Stimulated activated CD4-positive, alpha-beta T cell treated with anti-CD3 and anti-CD28 coated beads, Interleukin-15, amount 100 ng/mL, for 48 hours (primary cell): Measurements from ENCODE around the gene LMBRD1.
A peak's percentile ranks its signal among the peaks of the same experiment; 100 is the strongest.
"Not testable (repeated sequence)": the region's sequence is repeated elsewhere in the genome, so short reads cannot be mapped to it uniquely, and the experiment has no call there.

Experiments
- DNase-seq, 2 donors: peaks; one replicate each; pipeline ENCODE4 v3.0.0-alpha.2; 2020; ENCODE audit warnings: low read depth in 2 of 2

The LMBRD1 gene

DNA sequence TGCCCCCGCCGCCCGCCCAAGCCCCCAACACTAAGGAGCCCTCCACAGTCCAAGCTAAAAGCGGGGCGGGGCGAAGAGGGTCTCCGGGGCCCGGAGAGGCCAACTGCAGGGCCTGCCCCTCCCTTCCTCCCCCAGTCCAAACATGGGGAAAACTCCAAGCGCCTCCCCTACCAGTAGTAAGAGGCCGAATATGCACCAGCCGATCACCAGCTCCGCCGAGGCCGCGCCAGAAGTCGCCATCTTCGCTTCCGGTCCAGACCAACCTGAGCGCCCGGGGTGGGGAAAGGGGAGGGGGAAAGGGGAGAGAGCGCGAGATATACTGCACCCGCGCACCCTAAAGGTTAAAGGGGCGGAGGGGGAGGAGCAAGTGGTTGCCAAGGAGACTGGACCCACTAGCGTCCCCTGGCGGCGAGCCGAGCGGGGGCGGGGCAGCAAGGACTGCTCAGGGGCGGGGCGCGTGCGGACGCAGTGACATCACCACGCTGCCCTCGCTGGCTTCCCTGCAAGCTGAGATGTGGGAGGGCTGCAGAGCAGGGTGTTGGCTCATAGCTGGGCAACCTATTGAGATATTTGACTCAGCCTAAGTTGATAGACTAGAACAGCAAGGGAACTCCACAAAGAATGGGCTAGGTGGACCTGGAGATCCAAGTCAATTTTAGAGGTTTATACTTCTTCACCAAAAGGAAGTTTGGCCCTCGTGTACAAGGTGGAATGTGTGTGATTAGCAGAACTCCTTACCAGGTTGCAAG, at the start of gene LMBRD1:
LMBRD1 (minus strand) TSS at position 369 of the 749 bp plus-strand sequence; CDS start at position 240, 129 bp downstream.
- DNase-seq: peak; percentile 98

DNA sequence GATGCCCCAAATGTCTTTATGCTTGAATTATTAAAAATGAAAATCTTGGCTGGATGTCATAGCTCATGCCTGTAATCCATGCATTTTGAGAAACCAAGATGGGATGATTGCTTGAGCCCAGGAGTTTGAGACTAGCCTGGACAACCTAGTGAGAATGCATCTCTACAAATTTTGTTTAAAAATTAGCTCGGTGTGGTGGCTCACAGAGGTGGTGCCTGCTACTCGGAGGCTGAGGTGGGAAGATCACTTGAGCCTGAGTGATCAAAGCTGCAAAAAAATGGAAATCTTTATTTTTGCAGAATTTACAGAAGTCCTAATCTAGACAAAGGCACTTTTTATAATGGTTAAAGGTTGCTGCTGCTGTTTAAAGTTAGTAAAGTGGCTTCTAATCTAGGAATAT, 49.5 kb upstream of the LMBRD1 start:
- no peak for DNase-seq

DNA sequence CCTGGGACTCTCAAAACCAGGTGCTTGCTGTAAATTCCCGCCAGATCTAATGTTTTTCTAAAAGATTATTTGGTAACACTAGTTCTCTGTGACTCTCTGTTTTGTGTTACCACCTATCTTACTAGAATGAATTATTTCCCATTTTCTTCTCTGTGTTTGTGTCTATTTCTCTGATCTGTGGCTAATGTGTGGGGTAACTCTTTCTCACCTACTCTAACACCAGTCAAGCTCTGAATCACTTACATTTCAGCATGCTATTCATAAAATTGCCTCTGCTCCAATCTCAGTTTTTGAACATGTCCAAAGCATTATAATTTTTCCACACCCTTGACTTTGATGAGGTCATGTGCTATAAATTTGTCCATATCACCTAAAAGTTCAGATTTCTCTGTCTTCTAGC, 46.4 kb upstream of the LMBRD1 start:
- DNase-seq: no peak

DNA sequence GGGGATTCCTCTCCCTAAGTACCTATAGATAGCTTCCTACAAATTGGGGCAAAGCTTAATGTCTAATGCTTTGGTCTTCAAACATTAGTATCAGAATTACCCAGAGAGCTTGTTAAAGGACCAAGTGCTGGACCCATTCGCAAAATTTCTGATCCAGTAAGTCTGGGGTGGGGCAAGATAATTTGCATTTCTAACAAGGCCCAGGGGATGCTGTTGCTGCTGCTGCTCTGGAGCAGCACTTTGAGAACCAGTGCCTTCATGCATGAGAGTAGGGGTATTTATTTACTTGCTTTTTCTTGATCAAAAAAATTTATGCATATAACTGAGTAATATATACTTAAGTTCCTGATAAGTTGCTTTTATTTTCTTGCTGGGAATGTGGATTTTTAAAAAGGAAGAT, 45.1 kb upstream of the LMBRD1 start:
- no peak for DNase-seq

DNA sequence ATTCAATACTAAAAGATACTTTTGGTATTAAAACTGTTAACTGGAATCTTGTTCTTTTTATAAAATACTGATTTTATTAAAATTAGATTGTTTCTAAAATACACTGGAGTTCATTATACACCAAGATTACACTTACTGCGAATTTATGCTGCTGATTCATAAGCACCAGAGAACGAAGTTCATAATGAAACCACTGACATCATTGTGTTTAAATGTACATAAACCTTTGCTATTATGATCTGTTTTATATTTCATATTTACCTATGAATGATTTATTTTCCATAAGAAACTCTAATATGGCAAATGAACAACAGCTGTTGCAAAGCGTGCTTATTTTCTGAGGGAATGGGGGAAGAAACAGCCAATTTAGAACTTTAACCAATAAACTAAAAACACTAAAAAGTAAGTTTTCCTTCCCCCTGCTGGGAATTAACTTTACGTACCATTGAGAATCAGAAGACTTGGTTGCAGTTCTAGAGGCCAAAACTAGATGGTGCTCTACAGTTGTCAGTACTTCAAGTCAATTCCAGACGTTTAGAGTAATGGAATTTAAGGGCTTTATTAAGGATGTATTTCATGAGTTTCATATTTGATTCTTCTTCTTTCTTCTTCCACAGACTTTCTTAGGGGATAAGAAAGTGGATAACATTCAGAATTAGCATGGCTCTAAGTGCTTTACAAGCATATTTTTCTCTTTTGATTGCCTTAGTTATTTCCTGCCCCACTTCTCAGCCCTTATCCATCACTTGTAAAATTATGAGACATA, 38.8 kb upstream of the LMBRD1 start:
- no peak for DNase-seq

DNA sequence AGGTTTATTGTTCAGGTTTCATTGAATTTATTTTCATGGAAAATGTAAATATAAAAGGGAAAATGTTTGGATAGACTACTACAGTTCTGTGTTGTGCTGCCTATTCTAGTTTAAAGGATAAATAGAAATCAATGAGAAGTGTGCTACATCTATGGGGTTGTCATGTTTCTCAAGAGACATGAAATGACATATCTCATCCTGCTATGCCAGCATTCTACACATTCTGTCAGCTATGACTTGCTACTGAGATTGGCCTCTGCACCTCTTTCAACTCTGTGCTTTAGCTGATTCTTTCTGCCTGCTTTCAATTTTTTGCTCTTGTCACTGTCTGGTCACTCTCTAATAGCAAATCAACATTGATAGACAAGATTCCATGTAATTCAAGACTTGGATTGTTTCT, 35.7 kb upstream of the LMBRD1 start:
- DNase-seq: no peak

DNA sequence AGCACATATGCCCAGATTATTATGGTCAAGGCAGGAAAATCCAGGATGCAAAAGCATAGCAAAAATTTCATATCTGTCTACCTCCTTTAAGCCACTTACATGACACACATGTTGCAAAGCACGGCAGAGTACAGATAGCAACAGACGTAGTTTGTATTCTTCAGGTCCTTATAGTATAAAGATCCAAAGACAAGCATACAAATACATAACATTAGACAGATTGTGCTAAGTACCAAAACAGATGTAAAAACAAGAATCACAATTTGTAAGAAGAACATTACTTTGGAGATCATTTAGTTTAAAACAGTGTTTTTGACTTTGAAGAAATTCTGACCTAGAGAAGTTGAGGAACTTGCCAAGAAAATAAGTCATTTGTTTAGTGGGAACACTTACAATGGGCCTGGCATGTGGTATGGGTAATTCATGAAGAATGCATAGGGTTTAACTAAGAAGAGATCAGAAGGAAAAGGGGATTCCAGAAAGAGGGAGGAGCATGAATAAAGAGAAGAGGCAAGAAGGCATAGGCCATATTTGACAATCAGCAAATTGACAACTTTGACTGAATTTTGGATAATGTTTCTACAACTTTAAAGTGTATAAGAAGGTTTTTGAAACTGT, 30.6 kb upstream of the LMBRD1 start:
- no peak for DNase-seq

DNA sequence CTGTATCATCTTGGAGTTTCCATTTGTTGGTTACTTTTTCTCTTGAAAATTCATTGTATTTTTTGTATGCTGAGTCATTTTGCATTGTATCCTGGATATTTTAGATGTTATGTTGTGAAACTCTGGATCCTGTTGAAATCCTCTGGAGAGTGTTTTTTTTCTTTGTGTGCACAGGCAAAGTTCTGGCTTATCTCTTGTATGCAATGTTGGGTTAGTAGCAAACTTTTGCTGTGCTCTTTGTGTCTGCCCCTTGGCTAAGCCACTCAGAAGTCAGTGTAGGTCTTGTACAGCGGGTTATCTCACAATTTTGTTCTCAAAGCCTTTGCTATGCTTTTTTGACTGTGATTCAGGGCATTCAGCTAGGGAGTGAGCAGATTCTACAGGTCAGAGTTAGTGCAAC, 29.1 kb upstream of the LMBRD1 start:
- DNase-seq: no peak

DNA sequence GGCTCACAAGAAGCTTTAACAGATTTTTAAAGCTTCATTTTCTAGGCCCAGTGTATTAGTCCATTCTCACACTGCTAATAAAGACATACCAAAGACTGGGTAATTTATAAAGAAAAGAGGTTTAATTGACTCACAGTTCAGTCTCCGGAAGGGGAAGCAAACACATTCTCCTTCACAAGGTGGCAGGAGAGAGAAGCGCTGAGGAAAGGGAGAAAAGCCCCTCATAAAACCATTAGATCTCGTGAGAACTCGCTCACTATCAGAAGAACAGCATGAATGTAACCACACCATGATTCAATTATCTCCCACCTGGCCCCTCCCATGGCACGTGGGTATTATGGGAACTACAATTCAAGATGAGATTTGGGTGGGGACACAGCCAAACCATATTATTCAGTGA, 27.5 kb upstream of the LMBRD1 start:
- DNase-seq: not testable (repeated sequence)

DNA sequence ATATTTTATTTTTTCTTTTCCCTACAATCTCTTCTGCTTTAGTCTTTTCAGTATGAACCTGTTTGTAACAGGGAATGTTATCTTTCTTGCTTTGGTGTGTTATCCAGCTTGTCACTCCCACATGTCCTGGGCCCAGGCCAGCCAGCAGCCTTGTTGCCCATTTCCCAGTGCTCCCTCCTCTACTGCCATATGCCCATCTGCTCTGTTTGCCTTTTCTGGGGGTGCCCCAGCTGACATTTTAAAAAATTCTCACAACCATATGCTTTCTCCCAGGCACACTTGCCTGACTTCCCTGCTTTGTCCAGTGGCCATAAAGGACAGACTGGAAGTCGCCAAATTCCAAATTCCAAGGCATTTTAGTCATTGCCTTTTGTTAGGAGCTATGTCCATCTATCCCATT, 23.6 kb upstream of the LMBRD1 start:
- no peak for DNase-seq

DNA sequence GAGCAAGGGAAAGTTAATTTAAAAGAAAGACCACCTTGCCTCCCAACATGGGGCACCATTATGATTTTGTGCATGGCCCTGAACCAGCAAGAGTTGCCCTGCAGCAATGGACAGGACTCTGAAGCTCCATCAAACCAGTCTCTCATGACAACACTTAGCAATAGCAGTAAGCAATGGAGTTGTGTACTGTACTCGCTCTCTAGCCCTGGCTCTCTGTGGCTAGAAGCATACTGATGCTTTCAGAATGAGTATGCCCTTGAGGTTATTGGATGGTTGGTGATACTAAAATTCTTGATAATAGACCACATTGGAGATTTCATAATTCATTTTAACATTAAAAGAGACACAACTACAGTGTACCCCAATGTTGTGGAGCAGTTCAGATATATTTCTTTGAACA, 23.2 kb upstream of the LMBRD1 start:
- DNase-seq: no peak

DNA sequence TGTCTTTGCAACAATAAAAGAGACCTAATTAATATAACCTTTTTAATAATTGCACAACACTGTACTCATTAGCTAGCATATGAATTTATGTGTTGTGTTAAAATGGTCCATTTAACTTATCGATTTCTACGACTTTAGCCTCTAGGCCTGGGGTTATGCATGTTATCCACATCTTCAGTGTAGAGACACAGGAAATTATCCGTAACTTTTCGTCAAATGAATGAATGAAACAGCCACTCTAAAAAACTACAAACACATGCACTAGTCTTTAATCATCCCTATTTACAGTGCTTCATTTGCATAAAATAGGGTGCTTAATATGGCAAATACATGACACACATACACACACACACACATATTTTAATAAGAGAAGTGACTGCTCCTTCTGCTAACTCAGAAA, 22.3 kb upstream of the LMBRD1 start:
- DNase-seq: no peak

DNA sequence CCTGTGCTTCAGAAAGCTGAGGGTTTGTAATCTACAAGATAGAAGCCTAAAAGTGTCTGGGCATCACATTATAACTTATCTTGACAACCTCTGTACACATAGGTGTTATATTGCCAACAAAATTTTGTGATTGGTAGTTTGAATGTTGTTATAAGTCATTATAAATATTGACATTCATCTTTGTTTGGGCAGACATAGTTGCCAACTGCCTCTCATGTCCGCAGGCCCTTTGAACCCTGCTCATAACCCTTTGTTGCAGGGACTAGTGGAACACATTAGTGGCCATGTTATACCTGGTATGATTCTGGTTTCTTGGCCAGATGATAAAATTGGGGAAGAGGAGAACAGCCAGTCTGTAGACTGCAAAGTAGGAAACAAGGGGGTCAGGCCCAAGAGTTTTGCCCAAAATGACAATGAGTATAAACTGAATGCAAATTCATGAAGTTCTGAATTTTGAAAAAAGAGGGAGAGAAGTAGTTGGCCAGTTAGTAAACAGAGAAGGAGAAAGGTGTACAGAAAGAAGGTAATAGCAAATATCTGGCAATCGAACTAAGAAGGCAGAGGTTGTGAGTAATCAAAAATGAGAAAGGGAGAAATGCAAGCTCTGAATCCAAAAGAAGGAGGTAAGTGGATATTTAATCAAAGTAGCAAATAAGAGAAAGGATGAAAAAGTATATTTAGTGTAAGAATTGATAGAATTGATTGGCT, 21.6 kb upstream of the LMBRD1 start:
- no peak for DNase-seq

DNA sequence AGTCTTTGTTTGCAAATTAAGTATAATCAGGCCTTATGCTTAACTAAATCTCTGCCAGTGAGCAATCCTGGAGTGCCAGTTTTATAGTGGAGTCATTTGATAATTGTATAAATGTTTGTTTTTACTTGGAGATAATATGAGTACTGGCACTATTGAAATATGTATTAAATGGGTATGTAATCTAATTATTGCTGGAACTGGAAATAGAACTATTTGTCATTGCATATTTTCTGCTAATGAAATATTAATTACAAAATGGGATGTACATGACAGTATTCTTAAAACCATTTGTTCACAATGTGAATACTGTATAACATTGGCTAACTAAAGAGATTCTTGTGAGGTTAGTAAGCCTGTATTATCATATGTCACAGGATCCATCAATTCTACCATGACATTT, 20.5 kb upstream of the LMBRD1 start:
- DNase-seq: no peak

DNA sequence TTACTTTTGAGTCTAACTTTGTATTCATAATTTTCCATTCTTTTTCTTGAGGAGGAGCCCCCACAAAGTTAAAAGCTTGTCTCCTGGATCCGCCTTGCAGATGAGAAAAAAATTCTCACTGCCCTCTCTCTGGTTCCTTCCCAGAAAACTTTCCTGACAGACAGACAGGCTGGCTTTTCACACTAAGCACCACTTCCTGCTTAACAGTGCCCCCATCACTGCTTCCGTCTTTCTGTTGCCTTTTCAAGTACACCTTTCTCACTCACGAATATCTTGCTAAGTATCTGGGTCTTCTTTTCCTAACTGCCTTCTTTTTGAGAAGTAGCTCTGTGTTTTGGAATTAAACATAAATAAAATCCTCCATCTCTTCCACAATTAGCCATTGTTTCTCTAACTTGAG, 19.8 kb upstream of the LMBRD1 start:
- no peak for DNase-seq

DNA sequence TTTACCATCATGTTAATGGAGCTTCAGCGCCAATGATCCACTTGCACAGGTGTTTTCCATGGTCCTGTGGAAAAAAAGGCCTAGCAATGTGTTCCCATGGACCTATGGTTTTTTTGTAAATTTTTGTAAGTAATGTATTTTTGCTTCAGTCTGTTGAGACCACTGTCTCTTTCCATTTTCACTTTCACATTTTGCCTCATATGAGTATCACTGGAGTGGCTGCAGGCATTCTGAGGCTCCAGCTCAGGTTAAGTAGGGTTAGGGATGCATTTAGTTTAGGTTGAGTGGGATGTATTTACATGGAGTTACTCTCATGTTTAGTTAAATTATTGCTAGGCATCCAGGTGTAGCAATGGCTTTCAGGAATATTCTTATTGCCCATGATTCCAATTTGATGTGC, 19.2 kb upstream of the LMBRD1 start:
- DNase-seq: no peak

DNA sequence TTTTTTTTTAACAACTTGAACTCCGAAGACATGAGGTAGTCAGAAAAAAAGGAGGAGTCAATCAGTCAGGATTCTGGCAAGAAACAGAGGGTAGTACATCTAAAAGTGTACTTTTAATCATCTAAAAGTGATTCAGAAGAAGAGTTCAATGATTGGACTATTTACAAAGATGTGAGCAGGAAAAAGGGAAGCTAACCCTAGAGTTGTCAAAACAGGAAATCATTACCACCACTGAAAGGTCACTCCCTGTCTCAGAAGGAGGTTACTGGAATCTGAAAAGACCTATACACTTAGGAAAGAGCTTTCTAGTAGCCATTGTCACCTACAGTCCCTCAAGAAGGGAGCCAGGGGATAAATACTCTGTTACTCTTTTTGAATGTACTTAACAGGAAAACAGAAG, 16.7 kb upstream of the LMBRD1 start:
- no peak for DNase-seq

DNA sequence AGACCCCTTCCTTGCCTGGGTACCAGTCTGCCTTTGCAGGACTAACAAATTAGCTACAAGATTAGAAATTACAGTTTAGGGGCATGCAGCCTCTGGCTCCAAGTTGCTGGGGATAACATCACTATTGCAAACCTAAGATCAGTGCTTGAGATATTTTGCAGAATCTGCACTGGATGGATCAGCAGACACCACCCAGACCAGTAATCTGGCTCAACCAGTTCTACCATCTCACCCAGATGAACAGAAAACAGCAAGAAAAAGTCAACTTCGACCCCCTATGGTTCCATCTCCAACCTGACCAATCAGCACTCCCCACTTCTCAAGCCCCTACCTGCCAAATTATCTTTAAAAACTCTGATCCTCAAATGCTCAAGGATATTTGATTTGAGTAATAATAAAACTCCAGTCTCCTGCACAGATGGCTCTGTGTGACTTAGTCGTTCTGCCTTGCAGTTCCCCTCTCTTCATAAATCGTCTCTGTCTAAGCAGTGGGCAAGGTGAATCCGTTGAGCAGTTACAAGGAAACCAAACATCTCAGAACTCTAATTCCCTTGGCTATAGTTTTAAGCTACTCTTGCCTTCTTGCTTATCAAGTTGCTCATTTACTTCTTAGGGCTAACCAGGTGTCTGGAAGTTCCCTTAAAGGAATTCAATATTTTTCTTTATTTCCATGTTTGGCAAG, 16.1 kb upstream of the LMBRD1 start:
- DNase-seq: no peak

DNA sequence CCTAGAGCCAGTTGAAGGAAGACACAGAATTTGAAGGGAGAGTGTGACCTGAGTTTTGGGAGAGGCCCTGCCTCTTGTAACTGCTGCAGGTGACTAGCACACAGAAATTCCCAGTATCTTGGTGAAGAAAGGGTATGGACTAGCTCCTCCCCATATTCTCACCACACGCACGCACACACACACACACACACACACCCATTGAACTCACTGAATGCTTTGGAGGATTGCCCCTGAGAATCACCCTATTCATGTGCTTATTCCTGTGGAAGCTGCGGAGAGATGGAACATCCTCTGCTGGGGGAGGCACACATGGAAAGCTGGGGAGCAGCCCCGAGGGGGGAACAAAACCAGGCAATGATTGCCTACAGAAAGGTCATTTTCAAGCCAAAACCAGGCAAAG, 6.2 kb upstream of the LMBRD1 start:
- DNase-seq: no peak

DNA sequence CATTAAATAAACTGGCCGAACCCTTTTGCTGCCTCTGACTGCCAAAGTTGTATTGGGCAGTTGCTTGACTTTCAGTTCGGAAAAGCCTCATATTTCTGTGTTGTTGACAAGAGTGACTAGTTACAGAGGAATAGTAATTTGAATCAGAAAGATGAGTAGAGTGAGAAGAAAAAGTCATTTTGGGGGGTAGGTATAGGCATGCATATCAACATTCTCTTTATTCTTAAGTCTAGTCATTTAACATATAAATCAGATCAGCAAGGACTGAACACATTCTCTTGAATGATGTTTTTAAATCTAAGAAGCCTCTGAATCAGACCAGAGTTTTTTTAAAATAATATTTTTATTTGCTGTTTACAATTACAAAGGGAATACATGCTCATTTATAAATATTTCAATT, 4.9 kb upstream of the LMBRD1 start:
- no peak for DNase-seq

DNA sequence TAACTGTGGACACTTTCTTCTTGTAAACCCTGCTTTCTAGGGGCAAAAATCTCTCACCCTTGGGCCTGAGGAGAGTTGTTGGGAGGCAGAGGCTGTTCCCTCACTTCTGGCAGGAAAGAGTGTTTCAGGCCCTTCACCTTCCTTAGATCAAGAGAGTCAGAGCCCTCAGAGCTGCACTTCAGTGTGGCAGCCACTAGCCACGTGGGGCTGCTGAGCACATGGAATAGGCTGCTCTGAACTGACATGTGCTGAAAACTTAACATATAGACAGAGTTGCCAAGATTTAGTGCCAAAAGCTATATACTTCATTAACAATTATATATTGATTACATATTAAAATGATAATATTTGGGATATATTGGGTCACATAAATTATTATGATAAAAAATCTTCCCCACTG, 4.4 kb upstream of the LMBRD1 start:
- DNase-seq: no peak

DNA sequence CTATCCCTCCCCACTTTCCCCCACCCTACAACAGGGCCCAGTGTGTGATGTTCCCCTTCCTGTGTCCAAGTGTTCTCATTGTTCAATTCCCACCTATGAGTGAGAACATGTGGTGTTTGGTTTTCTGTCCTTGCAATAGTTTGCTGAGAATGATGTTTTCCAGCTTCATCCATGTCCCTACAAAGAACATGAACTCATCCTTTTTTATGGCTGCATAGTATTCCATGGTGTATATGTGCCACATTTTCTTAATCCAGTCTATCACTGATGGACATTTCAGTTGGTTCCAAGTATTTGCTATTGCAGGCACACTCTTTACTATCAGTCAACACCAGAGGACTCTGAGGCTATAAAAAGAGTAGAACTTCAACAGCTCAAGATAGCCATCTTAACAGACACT, 2.0 kb upstream of the LMBRD1 start:
- not testable (repeated sequence) for DNase-seq
